ENCODE results near the gene BCOR. TPM values are rescaled to one million over a fixed set of nuclear protein-coding genes. Genes with fewer than 3 reads are reported as not detected.

Gene BCOR
- total and polyA plus RNA-seq, 2 of the 13 experiments (the other 11 are each of a cell fraction or from before 2014, with no cell fraction given): 14.3 to 15.2 TPM

DNA sequence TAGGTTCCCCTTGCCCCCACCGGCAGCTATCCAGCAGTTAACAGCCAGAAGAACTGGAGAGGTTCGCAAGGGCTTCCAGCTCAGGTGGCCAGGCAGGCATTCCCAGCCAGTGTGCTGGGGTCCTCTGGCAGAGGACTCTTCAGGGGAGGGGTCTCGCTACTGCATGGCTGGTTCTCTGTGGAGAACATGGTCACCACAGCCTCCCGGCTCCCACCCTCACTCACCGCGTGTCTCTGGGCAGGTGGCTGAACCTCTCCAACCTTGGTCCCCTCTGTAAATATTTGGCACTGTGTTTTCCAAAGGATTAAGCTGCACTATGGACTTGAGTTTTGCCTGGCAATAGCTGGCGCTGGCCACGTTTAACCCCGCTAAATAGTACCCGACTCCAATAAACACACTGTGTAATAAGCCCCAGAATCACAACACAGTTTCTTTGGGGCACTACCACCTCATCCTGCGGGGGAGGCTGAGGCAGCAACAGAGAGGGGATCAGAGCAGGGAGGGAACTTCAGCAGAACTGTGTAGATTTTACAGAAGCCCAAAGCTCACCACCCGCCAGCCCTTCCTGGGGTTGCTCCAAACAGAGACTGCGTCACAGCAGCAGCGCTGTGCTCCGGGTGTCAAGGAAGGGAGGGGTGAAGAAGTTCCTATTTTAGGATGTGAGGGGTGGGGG lies 15.2 kb downstream of the BCOR start (continued):
- TF ChIP-seq, protein P1, sequence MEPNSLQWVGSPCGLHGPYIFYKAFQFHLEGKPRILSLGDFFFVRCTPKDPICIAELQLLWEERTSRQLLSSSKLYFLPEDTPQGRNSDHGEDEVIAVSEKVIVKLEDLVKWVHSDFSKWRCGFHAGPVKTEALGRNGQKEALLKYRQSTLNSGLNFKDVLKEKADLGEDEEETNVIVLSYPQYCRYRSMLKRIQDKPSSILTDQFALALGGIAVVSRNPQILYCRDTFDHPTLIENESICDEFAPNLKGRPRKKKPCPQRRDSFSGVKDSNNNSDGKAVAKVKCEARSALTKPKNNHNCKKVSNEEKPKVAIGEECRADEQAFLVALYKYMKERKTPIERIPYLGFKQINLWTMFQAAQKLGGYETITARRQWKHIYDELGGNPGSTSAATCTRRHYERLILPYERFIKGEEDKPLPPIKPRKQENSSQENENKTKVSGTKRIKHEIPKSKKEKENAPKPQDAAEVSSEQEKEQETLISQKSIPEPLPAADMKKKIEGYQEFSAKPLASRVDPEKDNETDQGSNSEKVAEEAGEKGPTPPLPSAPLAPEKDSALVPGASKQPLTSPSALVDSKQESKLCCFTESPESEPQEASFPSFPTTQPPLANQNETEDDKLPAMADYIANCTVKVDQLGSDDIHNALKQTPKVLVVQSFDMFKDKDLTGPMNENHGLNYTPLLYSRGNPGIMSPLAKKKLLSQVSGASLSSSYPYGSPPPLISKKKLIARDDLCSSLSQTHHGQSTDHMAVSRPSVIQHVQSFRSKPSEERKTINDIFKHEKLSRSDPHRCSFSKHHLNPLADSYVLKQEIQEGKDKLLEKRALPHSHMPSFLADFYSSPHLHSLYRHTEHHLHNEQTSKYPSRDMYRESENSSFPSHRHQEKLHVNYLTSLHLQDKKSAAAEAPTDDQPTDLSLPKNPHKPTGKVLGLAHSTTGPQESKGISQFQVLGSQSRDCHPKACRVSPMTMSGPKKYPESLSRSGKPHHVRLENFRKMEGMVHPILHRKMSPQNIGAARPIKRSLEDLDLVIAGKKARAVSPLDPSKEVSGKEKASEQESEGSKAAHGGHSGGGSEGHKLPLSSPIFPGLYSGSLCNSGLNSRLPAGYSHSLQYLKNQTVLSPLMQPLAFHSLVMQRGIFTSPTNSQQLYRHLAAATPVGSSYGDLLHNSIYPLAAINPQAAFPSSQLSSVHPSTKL (CRISPR knock-in tag; IDR thresholded peaks at IDR 0.05): peak; percentile 56; the same call in 1 of the 2 replicates
- TF ChIP-seq ZNF598 (CRISPR knock-in tag; IDR thresholded peaks at IDR 0.05; ENCODE audit: borderline replicate concordance): no peak
- peak; percentile 34; the same call in 1 of the 2 replicates for TF ChIP-seq ZNF790 (CRISPR knock-in tag; IDR thresholded peaks at IDR 0.05; ENCODE audit: borderline replicate concordance)
- TF ChIP-seq SIX4 (CRISPR knock-in tag; IDR thresholded peaks at IDR 0.05): no peak
- TF ChIP-seq ERF (CRISPR knock-in tag; IDR thresholded peaks at IDR 0.05): peak; percentile 20; the same call in 1 of the 2 replicates
- peak; percentile 83 for TF ChIP-seq FOXA3 (CRISPR knock-in tag; IDR thresholded peaks at IDR 0.05)
- peak; percentile 77 for TF ChIP-seq HNF4A (CRISPR knock-in tag; IDR thresholded peaks at IDR 0.05)
- peak; percentile 59; the same call in 1 of the 2 replicates for TF ChIP-seq HOXA3 (CRISPR knock-in tag; IDR thresholded peaks at IDR 0.05)
- TF ChIP-seq SAP130 (CRISPR knock-in tag; IDR thresholded peaks at IDR 0.05; ENCODE audit: low read depth): peak; percentile 81
- TF ChIP-seq THAP11 (CRISPR knock-in tag; IDR thresholded peaks at IDR 0.05): 0 out of 2 replicates have a peak, but pooled peaks have one; percentile 19
- TF ChIP-seq ZKSCAN8 (CRISPR knock-in tag; IDR thresholded peaks at IDR 0.05; ENCODE audit: borderline replicate concordance): no peak
- no peak for TF ChIP-seq HNRNPUL1 (IDR thresholded peaks at IDR 0.05; ENCODE audit: low read depth, low read length)
- TF ChIP-seq, protein P2, sequence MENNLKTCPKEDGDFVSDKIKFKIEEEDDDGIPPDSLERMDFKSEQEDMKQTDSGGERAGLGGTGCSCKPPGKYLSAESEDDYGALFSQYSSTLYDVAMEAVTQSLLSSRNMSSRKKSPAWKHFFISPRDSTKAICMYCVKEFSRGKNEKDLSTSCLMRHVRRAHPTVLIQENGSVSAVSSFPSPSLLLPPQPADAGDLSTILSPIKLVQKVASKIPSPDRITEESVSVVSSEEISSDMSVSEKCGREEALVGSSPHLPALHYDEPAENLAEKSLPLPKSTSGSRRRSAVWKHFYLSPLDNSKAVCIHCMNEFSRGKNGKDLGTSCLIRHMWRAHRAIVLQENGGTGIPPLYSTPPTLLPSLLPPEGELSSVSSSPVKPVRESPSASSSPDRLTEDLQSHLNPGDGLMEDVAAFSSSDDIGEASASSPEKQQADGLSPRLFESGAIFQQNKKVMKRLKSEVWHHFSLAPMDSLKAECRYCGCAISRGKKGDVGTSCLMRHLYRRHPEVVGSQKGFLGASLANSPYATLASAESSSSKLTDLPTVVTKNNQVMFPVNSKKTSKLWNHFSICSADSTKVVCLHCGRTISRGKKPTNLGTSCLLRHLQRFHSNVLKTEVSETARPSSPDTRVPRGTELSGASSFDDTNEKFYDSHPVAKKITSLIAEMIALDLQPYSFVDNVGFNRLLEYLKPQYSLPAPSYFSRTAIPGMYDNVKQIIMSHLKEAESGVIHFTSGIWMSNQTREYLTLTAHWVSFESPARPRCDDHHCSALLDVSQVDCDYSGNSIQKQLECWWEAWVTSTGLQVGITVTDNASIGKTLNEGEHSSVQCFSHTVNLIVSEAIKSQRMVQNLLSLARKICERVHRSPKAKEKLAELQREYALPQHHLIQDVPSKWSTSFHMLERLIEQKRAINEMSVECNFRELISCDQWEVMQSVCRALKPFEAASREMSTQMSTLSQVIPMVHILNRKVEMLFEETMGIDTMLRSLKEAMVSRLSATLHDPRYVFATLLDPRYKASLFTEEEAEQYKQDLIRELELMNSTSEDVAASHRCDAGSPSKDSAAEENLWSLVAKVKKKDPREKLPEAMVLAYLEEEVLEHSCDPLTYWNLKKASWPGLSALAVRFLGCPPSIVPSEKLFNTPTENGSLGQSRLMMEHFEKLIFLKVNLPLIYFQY (CRISPR knock-in tag; IDR thresholded peaks at IDR 0.05; ENCODE audit: borderline replicate concordance): 0 out of 2 replicates have a peak, but pooled peaks have one; percentile 33
- TF ChIP-seq, protein P3, sequence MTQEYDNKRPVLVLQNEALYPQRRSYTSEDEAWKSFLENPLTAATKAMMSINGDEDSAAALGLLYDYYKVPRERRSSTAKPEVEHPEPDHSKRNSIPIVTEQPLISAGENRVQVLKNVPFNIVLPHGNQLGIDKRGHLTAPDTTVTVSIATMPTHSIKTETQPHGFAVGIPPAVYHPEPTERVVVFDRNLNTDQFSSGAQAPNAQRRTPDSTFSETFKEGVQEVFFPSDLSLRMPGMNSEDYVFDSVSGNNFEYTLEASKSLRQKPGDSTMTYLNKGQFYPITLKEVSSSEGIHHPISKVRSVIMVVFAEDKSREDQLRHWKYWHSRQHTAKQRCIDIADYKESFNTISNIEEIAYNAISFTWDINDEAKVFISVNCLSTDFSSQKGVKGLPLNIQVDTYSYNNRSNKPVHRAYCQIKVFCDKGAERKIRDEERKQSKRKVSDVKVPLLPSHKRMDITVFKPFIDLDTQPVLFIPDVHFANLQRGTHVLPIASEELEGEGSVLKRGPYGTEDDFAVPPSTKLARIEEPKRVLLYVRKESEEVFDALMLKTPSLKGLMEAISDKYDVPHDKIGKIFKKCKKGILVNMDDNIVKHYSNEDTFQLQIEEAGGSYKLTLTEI (CRISPR knock-in tag; conservative IDR thresholded peaks at IDR 0.05): no peak
- TF ChIP-seq FOXA1 (IDR thresholded peaks at IDR 0.05): no peak
- peak; percentile 69 for TF ChIP-seq FOXA1 (CRISPR knock-in tag; IDR thresholded peaks at IDR 0.05)
- no peak for TF ChIP-seq TBP (CRISPR knock-in tag; IDR thresholded peaks at IDR 0.05)
- TF ChIP-seq SOX6 (IDR thresholded peaks at IDR 0.05): no peak
- peak; percentile 45 for TF ChIP-seq SOX6 (CRISPR knock-in tag; IDR thresholded peaks at IDR 0.05)
- peak; percentile 68 for TF ChIP-seq RXRB (CRISPR knock-in tag; IDR thresholded peaks at IDR 0.05; ENCODE audit: borderline replicate concordance)
- TF ChIP-seq MED1 (CRISPR knock-in tag; IDR thresholded peaks at IDR 0.05): peak; percentile 90
